Activated CD4-positive, CD25-positive, alpha-beta regulatory T cell treated with anti-CD3 and anti-CD28 coated beads, Interleukin-2, amount 50 U/mL, for 16 hours (primary cell): ENCODE measurements around the gene FTH1.
A peak's percentile ranks its signal among the peaks of the same experiment; 100 is the strongest.
"Not testable (repeated sequence)": the region's sequence is repeated elsewhere in the genome, so short reads cannot be mapped to it uniquely, and the experiment has no call there.

ENCODE experiments used
- DNase-seq: peaks from one replicate; pipeline ENCODE4 v3.0.0-alpha.2; 2020; ENCODE audit warnings: low read depth, low spot score

Gene FTH1

DNA sequence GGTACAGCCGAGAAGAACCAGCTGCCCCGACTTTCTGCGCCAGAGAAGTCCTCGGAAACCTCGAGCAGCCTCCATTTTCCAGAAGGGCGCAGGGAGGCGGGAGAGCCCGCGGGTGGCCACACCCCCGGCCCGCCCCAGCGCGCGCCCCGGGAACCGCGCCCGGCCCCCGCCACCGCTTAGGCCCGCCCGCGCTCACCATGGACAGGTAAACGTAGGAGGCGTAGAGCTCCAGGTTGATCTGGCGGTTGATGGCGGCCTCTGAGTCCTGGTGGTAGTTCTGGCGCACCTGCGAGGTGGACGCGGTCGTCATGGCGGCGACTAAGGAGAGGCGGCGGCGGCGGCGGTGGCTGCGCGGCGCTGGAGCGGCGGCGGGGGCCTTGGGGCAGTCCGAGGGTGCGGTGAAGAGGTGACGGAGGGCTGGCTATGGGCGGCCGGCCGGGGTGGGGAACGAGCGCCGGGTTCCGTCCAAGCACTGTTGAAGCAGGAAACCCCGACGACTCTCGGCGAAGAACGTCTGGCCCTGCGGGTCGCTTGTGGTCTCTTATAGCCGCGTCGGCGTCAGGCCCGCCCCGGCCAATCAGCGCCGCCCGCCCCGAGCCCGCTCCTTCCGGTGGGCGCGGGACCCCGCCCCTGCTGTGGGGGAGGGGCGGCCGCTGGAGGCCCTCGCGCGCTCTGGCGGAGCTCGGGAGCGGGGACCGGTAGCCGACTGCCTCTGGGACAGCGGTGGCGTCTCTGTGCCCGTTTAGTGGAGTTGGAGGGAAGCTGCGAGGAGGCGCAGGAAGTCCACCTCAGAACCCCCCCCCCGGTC, at the start of gene FTH1:
FTH1 (minus strand) TSS at position 519 of the 808 bp plus-strand sequence; CDS start at position 310, 209 bp downstream.
- DNase-seq: peak; percentile 77

- DNase-seq: no peak
These were observed 48.2 kb upstream of the FTH1 start for GRCh38 chr11:62015615-62016014.

DNA sequence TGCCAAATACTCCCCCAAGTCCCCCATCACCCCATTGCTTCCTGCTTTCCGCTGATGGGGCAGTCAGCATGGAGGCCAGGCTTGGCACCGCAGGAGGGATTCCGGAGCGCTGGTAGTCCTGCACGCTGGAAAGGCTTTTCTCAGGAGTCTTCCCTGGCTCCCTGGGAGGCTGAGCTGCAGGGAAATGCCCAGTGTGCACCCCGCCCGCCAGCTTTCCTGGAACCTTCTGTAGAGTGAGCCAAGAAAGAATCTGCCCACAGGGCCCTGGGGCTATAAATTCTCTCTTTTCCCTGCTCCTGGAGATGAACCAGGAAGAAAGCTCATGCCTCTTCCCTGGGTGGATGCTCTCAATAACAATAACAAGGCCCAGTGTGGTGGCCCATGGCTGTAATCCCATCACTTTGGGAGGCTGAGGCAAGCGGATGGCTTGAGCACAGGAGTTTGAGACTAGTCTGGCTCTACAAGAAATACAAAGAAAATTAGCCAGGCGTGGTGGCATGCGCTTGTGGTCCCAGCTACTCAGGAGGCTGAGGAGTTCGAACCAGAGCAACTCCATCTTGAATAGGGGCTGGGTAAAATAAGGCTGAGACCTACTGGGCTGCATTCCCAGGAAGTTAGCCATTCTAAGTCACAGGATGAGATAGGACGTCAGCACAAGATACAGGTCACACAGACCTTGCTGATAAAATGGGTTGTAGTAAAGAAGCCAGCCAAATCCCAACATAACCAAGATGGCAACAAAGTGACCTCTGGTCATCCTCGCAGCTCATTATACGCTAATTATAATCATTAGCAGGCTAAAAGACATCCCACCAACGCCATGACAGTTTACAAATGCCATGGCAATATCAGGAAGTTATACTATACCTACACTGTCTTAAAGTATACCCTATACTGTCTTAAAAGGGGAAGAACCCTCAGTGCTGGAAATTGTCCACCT, 46.4 kb upstream of the FTH1 start:
- DNase-seq: no peak

DNA sequence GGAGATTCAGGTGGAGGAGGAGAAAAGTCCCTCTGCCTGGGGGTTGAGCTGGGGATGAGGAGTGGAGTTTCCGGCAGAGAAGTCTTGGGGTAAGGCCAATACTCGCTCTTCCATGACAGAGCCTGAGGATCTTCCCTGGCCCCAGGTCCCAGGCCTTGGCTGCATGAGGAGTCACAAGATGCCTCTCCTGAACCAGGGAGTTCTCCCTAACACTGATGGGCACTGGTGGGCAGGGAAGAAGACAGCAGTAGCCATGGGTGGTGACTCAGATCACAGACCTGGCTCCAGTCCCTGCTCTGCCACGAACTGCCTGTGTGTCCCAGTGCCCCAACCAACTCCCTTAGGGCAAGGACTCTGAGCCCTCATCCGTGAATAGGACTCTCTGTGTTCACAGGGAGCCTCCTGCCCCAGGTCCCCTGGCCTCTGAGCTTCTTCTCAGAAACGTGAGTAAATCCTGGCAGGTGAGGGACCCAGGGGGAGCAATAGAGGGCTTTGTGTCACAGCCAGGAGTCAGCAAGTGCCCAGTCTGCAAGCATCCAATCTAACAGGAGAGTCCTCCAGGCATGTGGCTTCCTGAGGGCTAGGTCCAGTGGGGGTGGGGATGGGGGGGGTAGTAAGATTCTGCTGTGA, 45.5 kb upstream of the FTH1 start:
- no peak for DNase-seq

GRCh38 chr11:62012451-62012831, 45.0 kb upstream of the FTH1 start:
- DNase-seq: no peak

DNA sequence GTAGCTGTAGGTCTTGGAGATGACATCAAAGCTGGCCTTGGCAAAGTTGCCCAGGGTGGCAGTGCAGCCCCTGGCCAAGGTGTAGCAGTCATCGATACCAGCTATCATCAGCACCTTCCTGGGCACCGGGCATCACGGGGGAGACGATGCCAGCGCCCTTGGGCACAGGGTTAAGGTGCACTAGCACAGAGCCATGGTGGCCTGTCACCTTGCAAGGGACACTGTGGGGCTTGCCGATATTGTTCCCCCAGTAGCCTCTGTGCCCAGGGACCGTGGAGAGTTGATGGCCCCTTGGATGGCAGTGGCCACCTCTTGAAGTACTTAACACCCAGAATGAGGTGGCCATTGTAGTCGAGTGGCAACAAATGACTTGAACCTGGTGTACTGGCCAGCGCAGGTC, 44.4 kb upstream of the FTH1 start:
- DNase-seq: no peak

DNA sequence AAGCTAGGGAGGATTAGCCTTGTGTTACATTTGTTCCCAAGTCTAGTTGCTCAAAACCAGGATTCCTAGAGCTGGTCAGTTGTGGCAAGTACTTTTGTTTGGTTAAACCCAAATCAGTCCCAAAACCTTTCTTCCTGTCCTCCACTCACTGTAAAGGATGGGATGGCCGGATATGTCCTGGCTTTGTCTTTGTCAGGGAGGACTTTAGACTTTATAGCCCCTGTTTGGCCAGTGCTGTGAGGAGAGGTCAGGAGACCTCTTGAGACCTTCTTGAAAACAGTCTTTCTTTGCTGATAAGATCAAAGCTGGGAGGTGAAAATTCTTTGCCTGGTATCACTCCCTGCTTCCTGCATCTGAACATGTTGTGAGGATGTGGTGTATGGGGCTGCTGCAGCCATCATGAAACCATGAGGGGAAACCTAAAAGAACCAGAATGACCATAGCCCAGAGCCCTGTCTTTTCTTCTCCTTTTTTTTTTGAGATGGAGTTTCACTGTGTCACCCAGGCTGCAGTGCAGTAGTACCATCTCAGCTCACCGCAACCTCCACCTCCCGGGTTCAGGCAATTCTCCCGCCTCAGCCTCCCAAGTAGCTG, 43.6 kb upstream of the FTH1 start:
- DNase-seq: no peak

DNA sequence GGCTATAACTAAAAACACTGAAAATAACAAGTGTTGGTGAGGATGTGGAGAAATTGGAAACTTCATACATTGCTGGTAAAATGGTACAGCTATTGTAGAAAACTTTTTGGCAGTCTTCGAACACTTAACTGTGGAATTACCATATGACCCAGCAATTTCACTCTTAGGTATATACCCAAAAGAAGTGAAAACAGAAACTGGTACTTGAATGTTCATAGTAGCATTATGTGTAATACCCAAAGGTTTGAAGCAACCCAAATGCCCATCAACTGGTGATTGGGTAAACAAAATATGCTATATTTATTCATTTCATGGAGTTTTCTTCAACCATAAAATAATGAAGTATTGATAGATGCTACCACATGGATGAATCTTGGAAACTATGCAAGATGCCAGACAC, 40.8 kb upstream of the FTH1 start:
- no peak for DNase-seq

- no peak for DNase-seq
These were observed 37.0 kb upstream of the FTH1 start for GRCh38 chr11:62004473-62004872.

DNA sequence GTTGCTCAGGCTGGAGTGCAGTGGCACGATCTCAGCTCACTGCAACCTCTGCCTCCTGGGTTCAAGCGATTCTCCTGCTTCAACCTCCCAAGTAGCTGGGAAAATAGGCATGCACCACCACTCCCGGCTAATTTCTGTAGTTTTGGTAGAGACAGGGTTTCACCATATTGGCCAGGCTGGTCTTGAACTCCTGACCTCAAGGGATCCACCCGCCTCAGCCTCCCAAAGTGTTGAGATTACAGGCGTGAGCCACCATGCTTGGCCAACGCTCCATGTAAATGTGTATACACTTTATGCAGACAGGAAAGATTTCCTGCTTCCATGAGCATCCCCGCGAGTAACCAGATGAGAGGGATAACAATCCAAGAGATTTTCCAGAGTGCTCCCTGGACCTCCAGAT, 34.8 kb upstream of the FTH1 start:
- not testable (repeated sequence) for DNase-seq

- no peak for DNase-seq
These were observed 34.2 kb upstream of the FTH1 start for GRCh38 chr11:62001450-62002191.

DNA sequence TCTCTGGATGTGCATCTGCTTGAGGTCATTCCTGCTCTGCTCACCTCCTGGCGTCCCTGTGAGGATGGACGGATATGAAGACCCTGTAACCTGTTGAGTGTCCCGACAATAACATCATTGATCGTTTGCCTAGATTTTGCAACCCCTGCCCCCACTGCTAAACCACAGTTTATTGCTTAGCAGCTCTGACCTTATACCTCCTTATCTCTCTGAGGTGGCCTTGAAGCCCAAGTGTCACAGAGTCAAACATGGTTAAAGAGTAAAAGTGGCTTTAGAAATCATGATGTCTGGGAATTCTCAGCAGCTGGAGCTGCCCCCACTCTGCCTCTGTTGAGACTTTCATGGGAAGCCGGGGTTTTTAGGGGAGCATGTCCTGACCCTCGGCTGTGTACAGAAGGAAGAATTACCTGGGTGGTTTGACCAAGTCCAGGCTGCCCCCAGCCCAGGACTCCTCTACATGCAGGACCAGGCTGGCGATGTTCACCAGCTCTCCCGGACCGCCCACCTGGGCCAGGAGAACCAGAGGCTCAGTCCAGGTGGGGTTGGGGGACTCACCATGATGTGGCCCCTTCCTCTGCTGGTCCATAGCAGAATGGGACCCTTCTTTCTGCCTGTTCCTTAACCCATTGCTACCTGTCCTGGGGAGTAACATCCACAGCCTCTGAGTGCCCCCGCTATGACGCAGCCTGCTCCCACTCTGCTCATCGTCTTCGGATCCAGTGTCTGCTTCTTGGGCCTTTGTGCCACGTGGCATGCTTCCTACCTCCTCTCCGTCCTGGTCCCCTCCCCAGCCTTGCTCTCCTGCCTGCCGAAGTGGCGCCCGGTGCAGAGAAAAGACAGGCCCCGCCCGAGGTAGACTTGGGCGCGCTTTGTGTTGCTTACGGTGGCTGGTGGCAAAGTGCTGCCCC, 33.4 kb upstream of the FTH1 start:
- DNase-seq: no peak

DNA sequence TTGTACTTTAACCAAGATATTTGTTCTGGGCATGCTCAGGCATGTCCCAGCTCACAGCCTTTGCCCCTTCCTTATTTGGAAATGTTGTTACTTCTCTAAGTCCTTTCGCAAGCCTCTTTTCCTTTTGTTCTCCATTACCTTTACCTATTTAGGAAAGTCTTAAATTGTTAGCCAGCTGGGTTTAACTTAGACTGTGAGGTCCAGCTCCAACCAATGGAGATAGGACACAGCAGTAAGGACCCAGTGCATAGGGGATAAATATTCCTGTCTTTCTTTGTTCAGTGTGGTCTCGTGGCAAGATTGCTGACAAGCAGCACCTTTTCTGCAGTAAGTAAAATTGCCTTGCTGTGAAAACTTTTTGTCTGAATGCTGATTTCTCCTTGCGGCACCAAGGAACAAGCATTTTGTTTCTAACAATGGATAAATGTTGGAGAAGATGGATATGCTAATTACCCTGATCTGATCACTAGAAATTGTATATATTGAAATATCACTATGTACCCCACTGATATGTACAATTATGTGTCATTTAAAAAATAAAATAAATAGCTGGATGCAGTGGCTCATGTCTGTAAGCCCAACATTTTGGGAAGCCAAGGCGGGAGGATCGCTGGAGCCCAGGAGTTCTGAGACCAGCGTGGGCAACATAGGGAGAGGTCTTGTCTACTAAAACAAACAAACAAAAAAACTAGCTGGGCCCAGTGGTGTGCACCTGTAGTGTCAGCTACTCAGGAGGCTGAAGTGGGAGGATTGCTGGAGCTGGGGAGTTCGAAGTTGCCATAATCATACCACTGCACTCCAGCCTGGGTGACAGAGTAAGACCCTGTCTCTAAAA, 31.9 kb upstream of the FTH1 start:
- DNase-seq: no peak

DNA sequence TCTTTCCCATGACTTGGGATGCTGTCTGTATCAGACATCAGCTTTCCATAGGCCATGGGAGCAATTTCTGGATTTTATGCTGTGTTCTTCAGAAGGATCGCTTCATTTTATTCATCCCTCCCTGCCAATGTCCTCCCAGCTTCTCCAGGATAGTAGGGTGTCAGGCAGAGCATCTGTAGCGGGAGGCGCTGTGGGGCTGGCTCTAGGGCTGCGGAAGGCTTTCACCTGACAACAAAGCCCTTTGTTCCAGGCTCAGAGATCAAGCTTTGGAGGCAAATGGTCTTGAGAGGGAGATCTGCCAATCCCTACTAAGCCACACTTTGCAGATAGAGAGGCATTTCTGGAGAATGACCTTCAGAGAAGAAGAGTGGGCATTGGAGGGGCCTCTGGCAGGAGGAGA, 29.5 kb upstream of the FTH1 start:
- no peak for DNase-seq

GRCh38 chr11:61994981-61995380, 27.5 kb upstream of the FTH1 start:
- no peak for DNase-seq

DNA sequence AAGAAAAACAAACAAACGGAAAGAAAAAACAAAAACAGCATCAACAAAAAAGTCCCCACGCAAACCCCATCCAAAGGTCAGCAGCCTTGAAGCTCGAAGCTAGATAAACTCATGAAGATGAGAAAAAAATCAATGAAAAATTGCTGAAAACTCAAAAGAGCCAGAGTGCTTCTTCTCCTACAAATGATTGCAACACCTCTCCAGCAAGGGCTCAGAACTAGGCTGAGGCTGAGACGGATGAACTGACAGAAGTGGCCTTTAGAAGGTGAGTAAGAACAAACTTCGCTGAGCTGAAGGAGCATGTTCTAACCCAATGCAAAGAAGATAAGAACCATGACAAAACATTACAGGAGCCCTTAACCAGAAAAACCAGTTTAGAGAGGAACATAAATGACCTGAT, 18.4 kb upstream of the FTH1 start:
- DNase-seq: no peak

- DNase-seq: no peak
These were observed 16.0 kb upstream of the FTH1 start for GRCh38 chr11:61983419-61983818.

DNA sequence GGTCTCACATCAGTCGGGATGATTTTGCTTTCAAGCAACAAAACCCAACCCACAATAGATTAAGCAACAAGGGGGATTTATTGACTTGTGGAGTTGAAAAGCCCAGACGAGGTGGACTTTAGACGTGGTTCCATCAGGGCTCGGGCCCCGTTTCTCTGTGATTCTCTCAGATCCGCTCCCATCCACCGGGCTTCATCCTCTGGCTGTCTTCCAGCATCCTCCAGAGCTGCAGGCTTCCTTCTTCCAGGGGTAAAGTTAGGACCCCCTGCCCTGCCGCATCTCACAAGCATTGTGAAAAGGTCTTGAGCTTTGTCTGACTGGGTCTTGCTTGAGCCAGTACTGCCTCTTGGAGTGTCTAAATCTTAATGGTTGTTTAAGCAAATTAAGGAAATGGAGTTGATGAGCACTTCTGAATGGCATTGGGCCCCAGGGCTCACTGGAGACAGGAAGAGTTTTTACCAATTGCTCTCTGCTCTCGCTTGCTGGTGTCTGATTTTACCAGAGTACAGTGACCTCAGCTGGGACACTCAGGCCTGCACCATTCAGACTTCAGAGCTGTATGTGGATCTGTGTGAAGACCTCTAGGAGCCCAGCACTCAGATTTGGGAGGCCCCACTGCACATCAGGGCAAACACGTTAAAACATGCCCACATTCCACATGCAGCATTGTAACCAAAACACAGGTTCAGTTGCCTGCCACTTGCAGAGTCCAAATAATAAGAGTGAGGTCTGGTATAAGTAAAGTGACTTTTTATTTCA, 13.5 kb upstream of the FTH1 start:
- no peak for DNase-seq
